DND-41 (cell line): ENCODE measurements around the gene GALNT7.

ENCODE experiments used
- ATAC-seq: fragments of 200-7000 bp; cut with Tn5 transposase; 3 replicates; pipeline ENCODE4 v1.9.1; 2021; ENCODE audit warnings: low read depth; ENCODE audit not compliant: insufficient read depth
- DNase-seq: peaks from one replicate; pipeline ENCODE4 v3.0.0-alpha.2; 2020
- H2AFZ ChIP-seq: 2 replicates; pipeline ENCODE4 v1.6.0; 2012; ENCODE audit warnings: low read depth, low read length
- H3K27ac ChIP-seq: 2 replicates; pipeline ENCODE4 v1.5.1; 2012; ENCODE audit warnings: low read length, inconsistent platforms
- H3K27me3 ChIP-seq: fragments of 200-600 bp; sonication (generic); 2 replicates; pipeline ENCODE4 v1.6.0; 2012; ENCODE audit warnings: low read length, mild to moderate bottlenecking, inconsistent platforms; ENCODE audit not compliant: insufficient read depth, poor library complexity
- H3K36me3 ChIP-seq: 2 replicates; pipeline ENCODE4 v1.5.1; 2012; ENCODE audit warnings: low read length, inconsistent platforms; ENCODE audit not compliant: insufficient read depth
- H3K4me1 ChIP-seq: 2 replicates; pipeline ENCODE4 v1.5.1; 2012; ENCODE audit warnings: mild to moderate bottlenecking, low read length; ENCODE audit not compliant: insufficient read depth
- H3K4me2 ChIP-seq: 2 replicates; pipeline ENCODE4 v1.6.0; 2012; ENCODE audit warnings: mild to moderate bottlenecking, moderate library complexity, low read length, inconsistent platforms; ENCODE audit not compliant: insufficient read depth
- H3K4me3 ChIP-seq, 2 experiments: fragments of 200-600 bp in 1 of 2; shearing (Covaris generic) in 1 of 2; 2 replicates each; pipeline ENCODE4 v1.5.1; 2012 to 2016; ENCODE audit warnings: inconsistent platforms in 2 of 2, low read length in 2 of 2, mild to moderate bottlenecking in 2 of 2, low read depth in 1 of 2, moderate library complexity in 1 of 2
- H3K79me2 ChIP-seq: 2 replicates; pipeline ENCODE4 v1.6.0; 2012; ENCODE audit warnings: low read length, inconsistent platforms; ENCODE audit not compliant: insufficient read depth
- H3K9ac ChIP-seq: 2 replicates; pipeline ENCODE4 v1.6.0; 2012; ENCODE audit warnings: low read depth, mild to moderate bottlenecking, inconsistent platforms, low read length, moderate library complexity
- H3K9me3 ChIP-seq: 2 replicates; pipeline ENCODE4 v1.5.1; 2012; ENCODE audit warnings: low read length, moderate library complexity, mild to moderate bottlenecking, inconsistent platforms; ENCODE audit not compliant: insufficient read depth, severe bottlenecking
- H4K20me1 ChIP-seq: 2 replicates; pipeline ENCODE4 v1.6.0; 2012; ENCODE audit warnings: low read length; ENCODE audit not compliant: insufficient read depth
- EZH2 ChIP-seq: IDR thresholded peaks from 3 replicates; pipeline ENCODE4 v1.6.1; 2012; ENCODE audit warnings: borderline replicate concordance, low read depth, mild to moderate bottlenecking, moderate library complexity, low read length, inconsistent platforms; ENCODE audit not compliant: severe bottlenecking
- TF ChIP-seq, protein P1 (sequence below): IDR thresholded peaks from 2 replicates; pipeline ENCODE4 v1.5.1; 2012; ENCODE audit warnings: borderline replicate concordance, low read length, moderate library complexity, mild to moderate bottlenecking; ENCODE audit not compliant: poor library complexity, severe bottlenecking; ENCODE audit errors: extremely low read depth

GALNT7 gene

DNA sequence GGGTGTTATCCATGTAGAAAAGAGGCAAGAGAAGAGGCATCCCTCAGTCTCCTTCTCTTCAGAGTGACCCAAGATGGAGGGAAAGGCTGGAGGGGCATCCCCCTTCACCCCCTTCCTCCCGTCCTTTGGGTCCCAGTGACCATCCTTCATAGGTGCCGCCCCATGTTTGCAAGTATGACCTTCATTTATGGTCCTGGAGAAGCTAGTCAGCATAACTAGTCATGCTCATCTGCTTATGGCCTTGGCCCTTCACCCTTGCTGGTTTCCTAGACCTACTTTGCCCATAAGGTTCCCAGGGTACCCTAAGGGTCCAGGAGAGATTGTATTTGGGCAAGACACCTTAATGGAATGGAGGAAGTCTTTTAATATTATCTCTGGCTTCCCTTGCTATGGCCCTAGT is 118.9 kb downstream of the GALNT7 start:
- Histone ChIP-seq H2AFZ (no peak overlapping the region), H3K4me1 (no peaks in the 10 kb centered on the region), H3K27me3 (no peaks in the 10 kb centered on the region), H4K20me1 (peaks cover 16% of the 10 kb centered on the region; the same call in 1 of the 2 replicates), H3K79me2 (peaks cover 91% of the 10 kb centered on the region), H3K27ac (0 out of 2 replicates have a peak overlapping the region, but pooled peaks have one; percentile 5), H3K9ac (no peak overlapping the region), H3K36me3 (peaks cover 19% of the 10 kb centered on the region), H3K4me2 (no peak overlapping the region), H3K9me3 (peaks cover 13% of the 10 kb centered on the region), H3K4me3 (no peak overlapping the region)
- TF ChIP-seq, protein P1, sequence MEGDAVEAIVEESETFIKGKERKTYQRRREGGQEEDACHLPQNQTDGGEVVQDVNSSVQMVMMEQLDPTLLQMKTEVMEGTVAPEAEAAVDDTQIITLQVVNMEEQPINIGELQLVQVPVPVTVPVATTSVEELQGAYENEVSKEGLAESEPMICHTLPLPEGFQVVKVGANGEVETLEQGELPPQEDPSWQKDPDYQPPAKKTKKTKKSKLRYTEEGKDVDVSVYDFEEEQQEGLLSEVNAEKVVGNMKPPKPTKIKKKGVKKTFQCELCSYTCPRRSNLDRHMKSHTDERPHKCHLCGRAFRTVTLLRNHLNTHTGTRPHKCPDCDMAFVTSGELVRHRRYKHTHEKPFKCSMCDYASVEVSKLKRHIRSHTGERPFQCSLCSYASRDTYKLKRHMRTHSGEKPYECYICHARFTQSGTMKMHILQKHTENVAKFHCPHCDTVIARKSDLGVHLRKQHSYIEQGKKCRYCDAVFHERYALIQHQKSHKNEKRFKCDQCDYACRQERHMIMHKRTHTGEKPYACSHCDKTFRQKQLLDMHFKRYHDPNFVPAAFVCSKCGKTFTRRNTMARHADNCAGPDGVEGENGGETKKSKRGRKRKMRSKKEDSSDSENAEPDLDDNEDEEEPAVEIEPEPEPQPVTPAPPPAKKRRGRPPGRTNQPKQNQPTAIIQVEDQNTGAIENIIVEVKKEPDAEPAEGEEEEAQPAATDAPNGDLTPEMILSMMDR: no peak
- TF ChIP-seq EZH2: no peak
- no peak for ATAC-seq
- DNase-seq: no peak

DNA sequence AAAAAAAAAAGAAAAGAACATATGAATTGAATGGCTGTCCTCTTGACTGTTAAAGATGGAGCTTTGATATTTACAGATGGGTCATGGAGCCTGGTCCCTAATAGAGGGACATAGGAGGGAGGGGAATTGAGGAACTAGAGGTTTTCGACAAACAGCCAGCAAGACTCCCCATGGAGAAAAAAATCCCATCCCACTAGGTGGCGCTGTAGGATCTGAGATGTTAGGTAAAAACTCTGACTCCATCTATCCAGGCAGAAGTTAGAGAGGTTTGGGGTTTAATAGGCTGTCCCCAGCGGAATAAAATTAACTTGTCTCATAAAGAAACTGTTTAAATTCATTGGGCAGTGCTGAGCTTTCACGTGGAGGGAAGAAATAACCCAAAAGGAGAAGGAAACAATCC is 119.7 kb downstream of the GALNT7 start:
- H2AFZ ChIP-seq: no peak overlapping the region
- DNase-seq (peak; percentile 74), ATAC-seq (peak; percentile 77)
- H3K4me2 ChIP-seq: no peak overlapping the region
- peaks cover 16% of the 10 kb centered on the region; the same call in 1 of the 2 replicates for H4K20me1 ChIP-seq
- peaks cover 87% of the 10 kb centered on the region for H3K79me2 ChIP-seq
- H3K9me3 ChIP-seq: peaks cover 13% of the 10 kb centered on the region
- no peak overlapping the region for H3K4me3 ChIP-seq
- H3K4me1 ChIP-seq: no peaks in the 10 kb centered on the region
- no peak overlapping the region for H3K9ac ChIP-seq
- no peaks in the 10 kb centered on the region for H3K27me3 ChIP-seq
- peak overlapping the region; percentile 48; the same call in 1 of the 2 replicates for H3K27ac ChIP-seq
- H3K36me3 ChIP-seq: peaks cover 19% of the 10 kb centered on the region
- TF ChIP-seq EZH2: no peak
- TF ChIP-seq, protein P1: peak; percentile 75

DNA sequence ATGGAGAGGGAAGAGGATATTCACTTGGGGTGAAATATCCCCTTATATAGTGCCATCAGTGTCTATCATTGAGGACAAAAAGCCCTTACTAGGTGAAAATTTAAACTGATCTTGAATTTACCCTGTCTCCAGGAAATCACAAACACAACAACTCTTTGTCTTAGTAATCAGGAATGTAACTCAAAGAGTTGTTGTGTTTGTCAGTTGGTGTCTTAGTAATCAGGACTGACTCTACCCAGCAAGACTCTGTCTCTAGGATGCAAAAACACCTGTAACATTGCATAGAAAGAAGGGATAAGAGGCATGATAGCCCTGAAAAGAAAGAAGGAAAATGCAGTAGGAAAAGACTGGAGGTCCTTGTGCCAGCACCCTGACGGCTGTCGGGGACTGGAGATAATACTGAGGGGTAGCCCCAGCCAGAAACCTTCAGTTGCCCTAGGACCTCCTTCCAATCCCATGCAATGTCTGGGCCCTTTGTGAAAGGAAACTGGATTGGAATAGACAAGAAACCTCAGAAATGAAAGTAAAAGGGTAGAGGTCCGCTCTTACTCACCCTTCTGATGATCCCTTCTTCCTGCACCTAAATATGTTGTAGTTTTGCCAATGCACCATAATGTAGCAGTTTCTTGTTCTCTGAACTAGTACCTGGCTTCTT is 120.2 kb downstream of the GALNT7 start:
- Histone ChIP-seq H3K4me3 (no peak overlapping the region), H3K27ac (peak overlapping the region; percentile 48), H3K36me3 (peaks cover 24% of the 10 kb centered on the region), H3K4me1 (no peaks in the 10 kb centered on the region), H3K9ac (no peak overlapping the region), H3K4me2 (no peak overlapping the region), H3K9me3 (peaks cover 13% of the 10 kb centered on the region), H2AFZ (no peak overlapping the region), H3K27me3 (no peaks in the 10 kb centered on the region), H3K79me2 (peaks cover 87% of the 10 kb centered on the region), H4K20me1 (peaks cover 16% of the 10 kb centered on the region; the same call in 1 of the 2 replicates)
- DNase-seq (no peak), ATAC-seq (peak; percentile 65; the same call in 2 of the 3 replicates)
- TF ChIP-seq, protein P1: no peak
- TF ChIP-seq EZH2: no peak
